GM21360 (cell line): Measurements from ENCODE around the gene TAS2R16.

Experiments used
- ATAC-seq: cut with Tn5 transposase; IDR thresholded peaks from one replicate; pipeline ENCODE4 v1.9.1; 2021; ENCODE audit warnings: mild to moderate bottlenecking, moderate library complexity; ENCODE audit not compliant: unreplicated experiment

Gene TAS2R16

GRCh38 chr7:122995600-122995999 is at the start of gene TAS2R16:
Gene TAS2R16, minus strand, starts transcription at chr7:122995700. Its CDS starts 66 bp downstream, at chr7:122995634.
- ATAC-seq: no peak

GRCh38 chr7:123043642-123044041 is 48.1 kb upstream of the TAS2R16 start:
- no peak for ATAC-seq

GRCh38 chr7:123041101-123041500 is 45.6 kb upstream of the TAS2R16 start:
- no peak for ATAC-seq

GRCh38 chr7:123039269-123039668 is 43.8 kb upstream of the TAS2R16 start:
- no peak for ATAC-seq

GRCh38 chr7:123034106-123034505 is 38.6 kb upstream of the TAS2R16 start:
- no peak for ATAC-seq

GRCh38 chr7:123030631-123031030 is 35.1 kb upstream of the TAS2R16 start:
- no peak for ATAC-seq

- ATAC-seq: no peak
Observed at GRCh38 chr7:123028339-123028738, 32.8 kb upstream of the TAS2R16 start.

GRCh38 chr7:123026251-123026650 is 30.8 kb upstream of the TAS2R16 start:
- ATAC-seq: no peak

- no peak for ATAC-seq
Observed at GRCh38 chr7:123024989-123025758, 29.7 kb upstream of the TAS2R16 start.

GRCh38 chr7:123023126-123023525 is 27.6 kb upstream of the TAS2R16 start:
- no peak for ATAC-seq

- ATAC-seq: no peak
Observed at GRCh38 chr7:123022576-123022975, 27.1 kb upstream of the TAS2R16 start.

GRCh38 chr7:123012435-123012834 is 16.9 kb upstream of the TAS2R16 start:
- no peak for ATAC-seq

- ATAC-seq: no peak
Observed at GRCh38 chr7:123011766-123012369, 16.4 kb upstream of the TAS2R16 start.

- no peak for ATAC-seq
Observed at GRCh38 chr7:123004931-123005330, 9.4 kb upstream of the TAS2R16 start.

- no peak for ATAC-seq
Observed at GRCh38 chr7:123003539-123004126, 8.1 kb upstream of the TAS2R16 start.

GRCh38 chr7:122989577-122989976 is 5.9 kb downstream of the TAS2R16 start:
- ATAC-seq: no peak

- ATAC-seq: no peak
Observed at GRCh38 chr7:122989041-122989440, 6.5 kb downstream of the TAS2R16 start.

GRCh38 chr7:122988333-122988732 is 7.2 kb downstream of the TAS2R16 start:
- ATAC-seq: no peak

- ATAC-seq: no peak
Observed at GRCh38 chr7:122987463-122987862, 8.0 kb downstream of the TAS2R16 start.

- ATAC-seq: no peak
Observed at GRCh38 chr7:122984021-122984420, 11.5 kb downstream of the TAS2R16 start.

GRCh38 chr7:122983261-122983660 is 12.2 kb downstream of the TAS2R16 start:
- no peak for ATAC-seq

GRCh38 chr7:122975341-122975740 is 20.2 kb downstream of the TAS2R16 start:
- no peak for ATAC-seq
